IPS-20b (cell line): ENCODE measurements around the gene FGF21.
"Not testable (repeated sequence)": the region's sequence is repeated elsewhere in the genome, so short reads cannot be mapped to it uniquely, and the experiment has no call there.

Experiments
- H3K27ac ChIP-seq: one replicate; pipeline ENCODE4 v1.5.1; 2013; ENCODE audit warnings: low read length
- H3K27me3 ChIP-seq: 2 replicates; pipeline ENCODE4 v1.6.1; 2013; ENCODE audit warnings: mild to moderate bottlenecking, low read length, inconsistent platforms; ENCODE audit not compliant: insufficient read depth
- H3K36me3 ChIP-seq: 2 replicates; pipeline ENCODE4 v1.6.1; 2013; ENCODE audit warnings: low read depth, mild to moderate bottlenecking, inconsistent platforms, low read length, moderate library complexity; ENCODE audit not compliant: insufficient read depth
- H3K4me1 ChIP-seq: 2 replicates; pipeline ENCODE4 v1.6.1; 2013; ENCODE audit warnings: mild to moderate bottlenecking, control low read depth, inconsistent platforms, low read length, moderate library complexity; ENCODE audit not compliant: insufficient read depth
- H3K4me3 ChIP-seq: 2 replicates; pipeline ENCODE4 v1.5.1; 2013; ENCODE audit warnings: mild to moderate bottlenecking, low read length, inconsistent platforms
- H3K9ac ChIP-seq: 2 replicates; pipeline ENCODE4 v1.6.1; 2013; ENCODE audit warnings: low read depth, mild to moderate bottlenecking, inconsistent platforms, low read length, moderate library complexity
- H3K9me3 ChIP-seq: 2 replicates; pipeline ENCODE4 v1.6.1; 2013; ENCODE audit warnings: mild to moderate bottlenecking, low read depth, low read length, inconsistent platforms; ENCODE audit not compliant: insufficient read depth

Gene FGF21

GRCh38 chr19:48755084-48755641 is at the start of gene FGF21:
FGF21 (plus strand) TSS chr19:48755524; CDS start chr19:48756237, 713 bp downstream.
- H3K27me3 ChIP-seq = peaks cover 23% of the 10 kb centered on the region
- peaks cover 11% of the 10 kb centered on the region; the same call in 1 of the 2 replicates for H3K4me1 ChIP-seq
- no peaks in the 10 kb centered on the region for H3K9me3 ChIP-seq
- no peak within 1 kb of the TSS for H3K27ac ChIP-seq
- no peak within 1 kb of the TSS for H3K4me3 ChIP-seq
- peaks cover 6% of the 10 kb centered on the region for H3K36me3 ChIP-seq
- H3K9ac ChIP-seq = peak within 1 kb of the TSS; percentile 11; the same call in 1 of the 2 replicates

- Histone ChIP-seq H3K9me3 (no peaks in the 10 kb centered on the region), H3K36me3 (no peaks in the 10 kb centered on the region), H3K4me3 (no peak overlapping the region), H3K9ac (no peak overlapping the region), H3K27me3 (no peaks in the 10 kb centered on the region), H3K27ac (no peak overlapping the region), H3K4me1 (0 out of 2 replicates have a peak, but pooled peaks cover 3% of the 10 kb centered on the region)
Observed at GRCh38 chr19:48708471-48708870, 46.9 kb upstream of the FGF21 start.

GRCh38 chr19:48711106-48711662 is 44.1 kb upstream of the FGF21 start:
- Histone ChIP-seq H3K9ac (no peak overlapping the region), H3K27ac (no peak overlapping the region), H3K4me1 (peaks cover 7% of the 10 kb centered on the region; the same call in 1 of the 2 replicates), H3K9me3 (no peaks in the 10 kb centered on the region), H3K4me3 (no peak overlapping the region), H3K27me3 (no peaks in the 10 kb centered on the region), H3K36me3 (no peaks in the 10 kb centered on the region)

GRCh38 chr19:48713041-48713863 is 42.1 kb upstream of the FGF21 start:
- H3K9ac ChIP-seq = peak overlapping the region; percentile 63; the same call in 1 of the 2 replicates
- no peak overlapping the region for H3K27ac ChIP-seq

GRCh38 chr19:48713864-48714755 is 41.2 kb upstream of the FGF21 start:
- no peaks in the 10 kb centered on the region for H3K9me3 ChIP-seq
- H3K27ac ChIP-seq = peak overlapping the region; percentile 59

More at GRCh38 chr19:48713041-48713863, 42.1 kb upstream of the FGF21 start:
- Histone ChIP-seq H3K27me3 (no peaks in the 10 kb centered on the region), H3K4me1 (peaks cover 13% of the 10 kb centered on the region; the same call in 1 of the 2 replicates), H3K9me3 (no peaks in the 10 kb centered on the region), H3K4me3 (peak overlapping the region; percentile 87), H3K36me3 (no peaks in the 10 kb centered on the region)

GRCh38 chr19:48714759-48715675 is 40.3 kb upstream of the FGF21 start:
- Histone ChIP-seq H3K9me3 (no peaks in the 10 kb centered on the region), H3K4me3 (peak overlapping the region; percentile 81), H3K36me3 (no peaks in the 10 kb centered on the region), H3K27ac (peak overlapping the region; percentile 59), H3K27me3 (no peaks in the 10 kb centered on the region), H3K4me1 (peaks cover 19% of the 10 kb centered on the region; the same call in 1 of the 2 replicates), H3K9ac (peak overlapping the region; percentile 80; the same call in 1 of the 2 replicates)

More at GRCh38 chr19:48713864-48714755, 41.2 kb upstream of the FGF21 start:
- no peaks in the 10 kb centered on the region for H3K27me3 ChIP-seq
- H3K4me3 ChIP-seq = peak overlapping the region; percentile 87
- H3K36me3 ChIP-seq = no peaks in the 10 kb centered on the region
- H3K9ac ChIP-seq = peak overlapping the region; percentile 80; the same call in 1 of the 2 replicates
- peaks cover 15% of the 10 kb centered on the region; the same call in 1 of the 2 replicates for H3K4me1 ChIP-seq

GRCh38 chr19:48715681-48716171 is 39.6 kb upstream of the FGF21 start:
- no peaks in the 10 kb centered on the region for H3K9me3 ChIP-seq
- no peak overlapping the region for H3K9ac ChIP-seq
- peaks cover 23% of the 10 kb centered on the region; the same call in 1 of the 2 replicates for H3K4me1 ChIP-seq
- no peaks in the 10 kb centered on the region for H3K27me3 ChIP-seq
- H3K4me3 ChIP-seq = no peak overlapping the region
- H3K36me3 ChIP-seq = no peaks in the 10 kb centered on the region
- H3K27ac ChIP-seq = no peak overlapping the region

GRCh38 chr19:48716562-48717291 is 38.6 kb upstream of the FGF21 start:
- Histone ChIP-seq H3K9ac (peak overlapping the region; percentile 47; the same call in 1 of the 2 replicates), H3K36me3 (no peaks in the 10 kb centered on the region), H3K9me3 (no peaks in the 10 kb centered on the region), H3K4me1 (peaks cover 23% of the 10 kb centered on the region; the same call in 1 of the 2 replicates), H3K27me3 (no peaks in the 10 kb centered on the region), H3K4me3 (peak overlapping the region; percentile 45), H3K27ac (no peak overlapping the region)

GRCh38 chr19:48718106-48718505 is 37.2 kb upstream of the FGF21 start:
- not testable (repeated sequence) for H3K9ac ChIP-seq, H3K27ac ChIP-seq, H3K9me3 ChIP-seq, H3K36me3 ChIP-seq, H3K4me3 ChIP-seq, H3K27me3 ChIP-seq
- H3K4me1 ChIP-seq = peaks cover 20% of the 10 kb centered on the region; the same call in 1 of the 2 replicates
